Mesenchymal stem cell (in vitro differentiated cells and primary cell): ENCODE results near the gene DNM1.
A peak's percentile ranks its signal among the peaks of the same experiment; 100 is the strongest.

ENCODE experiments used
- DNase-seq: peaks from one replicate; pipeline ENCODE4 v3.0.0-alpha.2; 2013
- H2AFZ ChIP-seq: one replicate; pipeline ENCODE4 v1.6.1; 2013; ENCODE audit warnings: low read depth, mild to moderate bottlenecking, control low read depth, inconsistent platforms, low read length, moderate library complexity
- H2AK5ac ChIP-seq: 2 replicates; pipeline ENCODE4 v1.6.1; 2013; ENCODE audit warnings: low read length, moderate library complexity, mild to moderate bottlenecking, inconsistent platforms; ENCODE audit not compliant: severe bottlenecking
- H2BK120ac ChIP-seq: one replicate; pipeline ENCODE4 v1.6.1; 2013; ENCODE audit warnings: low read depth, mild to moderate bottlenecking, inconsistent platforms, low read length, moderate library complexity
- H2BK12ac ChIP-seq, 2 experiments: one replicate each; pipeline ENCODE4 v1.6.1; 2013; ENCODE audit warnings: inconsistent platforms in 2 of 2, low read length in 2 of 2, mild to moderate bottlenecking in 2 of 2, moderate library complexity in 2 of 2, control low read depth in 1 of 2
- H2BK15ac ChIP-seq: one replicate; pipeline ENCODE4 v1.6.1; 2013; ENCODE audit warnings: mild to moderate bottlenecking, low read depth, inconsistent platforms; ENCODE audit not compliant: poor library complexity, severe bottlenecking
- H2BK5ac ChIP-seq: 2 replicates; pipeline ENCODE4 v1.6.1; 2013; ENCODE audit warnings: low read depth, mild to moderate bottlenecking, low read length, control low read depth, inconsistent platforms; ENCODE audit not compliant: poor library complexity, severe bottlenecking
- H3K14ac ChIP-seq, 2 experiments: one replicate each; pipeline ENCODE4 v1.6.1; 2013; ENCODE audit warnings: inconsistent platforms in 2 of 2, low read length in 2 of 2, control low read depth in 1 of 2, mild to moderate bottlenecking in 1 of 2, moderate library complexity in 1 of 2
- H3K18ac ChIP-seq, 2 experiments: one replicate each; pipeline ENCODE4 v1.6.1; 2013; ENCODE audit warnings: inconsistent platforms in 2 of 2, low read length in 2 of 2, control low read depth in 1 of 2, low read depth in 1 of 2, mild to moderate bottlenecking in 1 of 2
- H3K23ac ChIP-seq, 2 experiments: one replicate each; pipeline ENCODE4 v1.6.1; 2013; ENCODE audit warnings: inconsistent platforms in 2 of 2, low read length in 2 of 2, mild to moderate bottlenecking in 2 of 2, moderate library complexity in 2 of 2, control low read depth in 1 of 2
- H3K27ac ChIP-seq: 2 replicates; pipeline ENCODE4 v1.5.1; 2013; ENCODE audit warnings: mild to moderate bottlenecking, moderate library complexity, low read length, control low read depth, inconsistent platforms; ENCODE audit not compliant: poor library complexity, severe bottlenecking
- H3K27me3 ChIP-seq, 2 experiments: 2 replicates each; pipeline versions ENCODE4 v1.6.1 to v1.7.0; 2013; ENCODE audit warnings: low read length in 2 of 2, mild to moderate bottlenecking in 2 of 2, moderate library complexity in 2 of 2, control low read depth in 1 of 2, inconsistent platforms in 1 of 2; ENCODE audit not compliant: control insufficient read depth in 1 of 2, insufficient read depth in 1 of 2
- H3K36me3 ChIP-seq, 2 experiments: 2 replicates each; pipeline versions ENCODE4 v1.6.1 to v1.7.0; 2013; ENCODE audit warnings: low read length in 2 of 2, control low read depth in 1 of 2, inconsistent platforms in 1 of 2, low read depth in 1 of 2, mild to moderate bottlenecking in 1 of 2; ENCODE audit not compliant: insufficient read depth in 2 of 2, control insufficient read depth in 1 of 2
- H3K4ac ChIP-seq, 2 experiments: one replicate each; pipeline ENCODE4 v1.6.1; 2013; ENCODE audit warnings: inconsistent platforms in 2 of 2, low read length in 2 of 2, mild to moderate bottlenecking in 2 of 2, moderate library complexity in 2 of 2, control low read depth in 1 of 2, low read depth in 1 of 2
- H3K4me1 ChIP-seq: 2 replicates; pipeline ENCODE4 v1.6.1; 2013; ENCODE audit warnings: low read depth, low read length, control low read depth; ENCODE audit not compliant: control insufficient read depth, insufficient read depth
- H3K4me2 ChIP-seq: 2 replicates; pipeline ENCODE4 v1.6.1; 2013; ENCODE audit warnings: low read length, mild to moderate bottlenecking, inconsistent platforms; ENCODE audit not compliant: poor library complexity, severe bottlenecking
- H3K4me3 ChIP-seq, 2 experiments: 2 replicates each; pipeline versions ENCODE4 v1.5.1 to v1.7.0; 2013; ENCODE audit warnings: low read length in 2 of 2, mild to moderate bottlenecking in 2 of 2, control low read depth in 1 of 2, low read depth in 1 of 2; ENCODE audit not compliant: insufficient read depth in 1 of 2
- H3K79me1 ChIP-seq: replicated peaks from 2 replicates; pipeline ENCODE4 v1.6.1; 2013; ENCODE audit warnings: mild to moderate bottlenecking, control low read depth, low read length, inconsistent platforms; ENCODE audit not compliant: poor library complexity, severe bottlenecking
- H3K9ac ChIP-seq: 2 replicates; pipeline ENCODE4 v1.7.0; 2013; ENCODE audit warnings: mild to moderate bottlenecking, low read length, moderate library complexity
- H3K9me3 ChIP-seq: 2 replicates; pipeline ENCODE4 v1.7.0; 2013; ENCODE audit warnings: mild to moderate bottlenecking, low read length; ENCODE audit not compliant: control insufficient read depth
- H4K8ac ChIP-seq: one replicate; pipeline ENCODE4 v1.6.1; 2013; ENCODE audit warnings: inconsistent platforms, mild to moderate bottlenecking, low read length, moderate library complexity
- H4K91ac ChIP-seq: one replicate; pipeline ENCODE4 v1.6.1; 2013; ENCODE audit warnings: mild to moderate bottlenecking, low read length, inconsistent platforms
- WGBS: methylation state at CpG from one replicate; pipeline ENCODE4 v1.1.7; 2013; ENCODE audit warnings: mixed read lengths; 5-methylcytosine and 5-hydroxymethylcytosine counted together

The DNM1 gene

DNA sequence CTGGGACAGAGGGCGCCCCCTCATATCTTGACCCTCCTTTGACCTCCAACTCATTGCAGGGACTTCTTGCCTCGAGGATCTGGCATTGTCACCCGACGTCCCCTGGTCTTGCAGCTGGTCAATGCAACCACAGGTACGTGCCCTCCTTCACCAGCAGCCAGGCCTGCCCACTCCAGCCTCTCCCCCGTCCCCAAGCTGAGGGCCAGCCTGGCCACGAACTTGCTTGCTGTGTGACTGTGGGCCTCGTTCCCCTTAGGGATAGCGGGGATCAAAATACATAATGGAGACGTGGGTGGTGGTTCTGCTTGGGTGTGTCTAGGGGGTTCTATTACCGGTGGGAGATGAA lies 15.0 kb downstream of the DNM1 start:
- H2BK15ac ChIP-seq = no peak overlapping the region
- H3K4me1 ChIP-seq = peaks cover 51% of the 10 kb centered on the region
- peak overlapping the region; percentile 12 for H2AK5ac ChIP-seq
- H2BK120ac ChIP-seq = no peak overlapping the region
- no peak overlapping the region for H3K14ac ChIP-seq
- no peak overlapping the region for H3K27ac ChIP-seq
- no peak overlapping the region for H3K4me3 ChIP-seq
- WGBS = 95% methylated on average over 11 of the region's 11 CpGs
- H3K4me2 ChIP-seq = no peak overlapping the region
- no peak overlapping the region for H2AFZ ChIP-seq
- no peak for DNase-seq
- no peak overlapping the region for H2BK12ac ChIP-seq
- no peak overlapping the region for H4K91ac ChIP-seq
- H3K79me1 ChIP-seq = peaks cover 17% of the 10 kb centered on the region
- peaks cover 50 to 54% of the 10 kb centered on the region in 2 experiments for H3K36me3 ChIP-seq
- H3K4ac ChIP-seq = no peak overlapping the region
- H4K8ac ChIP-seq = no peak overlapping the region
- H3K27me3 ChIP-seq = no peaks in the 10 kb centered on the region
- no peaks in the 10 kb centered on the region for H3K9me3 ChIP-seq
- no peak overlapping the region for H3K23ac ChIP-seq
- no peak overlapping the region for H2BK5ac ChIP-seq
- no peak overlapping the region for H3K18ac ChIP-seq
- no peak overlapping the region for H3K9ac ChIP-seq

- no peak overlapping the region for H3K27ac ChIP-seq
- H2BK120ac ChIP-seq = no peak overlapping the region
- no peak overlapping the region for H3K4me2 ChIP-seq
- peaks cover 48% of the 10 kb centered on the region for H3K4me1 ChIP-seq
- no peak overlapping the region for H2BK12ac ChIP-seq
- H2BK15ac ChIP-seq = no peak overlapping the region
- no peak overlapping the region for H3K9ac ChIP-seq
- no peak overlapping the region for H4K8ac ChIP-seq
- no peak overlapping the region for H3K4me3 ChIP-seq
- H3K4ac ChIP-seq = no peak overlapping the region
- H3K9me3 ChIP-seq = no peaks in the 10 kb centered on the region
- no peak overlapping the region for H3K14ac ChIP-seq
- H3K79me1 ChIP-seq = peaks cover 16% of the 10 kb centered on the region
- no peaks in the 10 kb centered on the region for H3K27me3 ChIP-seq
- H3K23ac ChIP-seq = no peak overlapping the region
- no peak overlapping the region for H2AK5ac ChIP-seq
- H2BK5ac ChIP-seq = no peak overlapping the region
- 63% methylated on average over 47 of the region's 47 CpGs for WGBS
- H3K36me3 ChIP-seq = peaks cover 53 to 56% of the 10 kb centered on the region in 2 experiments
- H2AFZ ChIP-seq = no peak overlapping the region
- no peak overlapping the region for H4K91ac ChIP-seq
- H3K18ac ChIP-seq = no peak overlapping the region
- peak; percentile 46 for DNase-seq
Observed at GRCh38 chr9:128218518-128219389, 15.6 kb downstream of the DNM1 start.

GRCh38 chr9:128219831-128220230 lies 16.7 kb downstream of the DNM1 start:
- 98% methylated on average over 9 of the region's 9 CpGs for WGBS
- Histone ChIP-seq H3K14ac (no peak overlapping the region), H3K27ac (no peak overlapping the region), H3K9me3 (no peaks in the 10 kb centered on the region), H2AFZ (no peak overlapping the region), H3K18ac (no peak overlapping the region), H3K27me3 (no peaks in the 10 kb centered on the region), H3K79me1 (peaks cover 6% of the 10 kb centered on the region), H4K91ac (no peak overlapping the region), H3K4me3 (no peak overlapping the region), H3K4me2 (no peak overlapping the region), H2BK5ac (no peak overlapping the region), H3K36me3 (peaks cover 57 to 61% of the 10 kb centered on the region in 2 experiments), H3K9ac (no peak overlapping the region), H3K4ac (no peak overlapping the region), H2BK12ac (no peak overlapping the region), H2BK15ac (no peak overlapping the region), H3K4me1 (peaks cover 37% of the 10 kb centered on the region), H2AK5ac (no peak overlapping the region), H3K23ac (no peak overlapping the region), H2BK120ac (no peak overlapping the region), H4K8ac (no peak overlapping the region)
- no peak for DNase-seq

DNA sequence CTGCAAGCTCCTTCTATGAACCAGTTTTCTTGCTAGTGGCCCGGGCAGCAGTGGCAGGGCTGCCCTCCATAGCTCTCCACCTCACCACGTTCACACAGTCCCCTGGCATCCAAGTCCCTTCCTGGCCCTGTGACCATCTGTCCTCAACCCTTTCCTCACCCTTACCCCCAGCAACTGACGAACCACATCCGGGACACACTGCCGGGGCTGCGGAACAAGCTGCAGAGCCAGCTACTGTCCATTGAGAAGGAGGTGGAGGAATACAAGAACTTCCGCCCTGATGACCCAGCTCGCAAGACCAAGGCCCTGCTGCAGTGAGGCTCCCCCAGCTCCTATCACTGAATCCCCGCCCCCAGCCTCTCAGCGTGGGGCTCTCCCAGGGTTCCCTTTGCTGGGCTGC lies 18.8 kb downstream of the DNM1 start:
- H3K9ac ChIP-seq = no peak overlapping the region
- H3K4me1 ChIP-seq = peaks cover 16% of the 10 kb centered on the region
- no peak overlapping the region for H2BK15ac ChIP-seq
- no peak overlapping the region for H3K4me2 ChIP-seq
- no peak overlapping the region for H3K18ac ChIP-seq
- H2AFZ ChIP-seq = no peak overlapping the region
- no peak overlapping the region for H2BK5ac ChIP-seq
- no peak overlapping the region for H4K91ac ChIP-seq
- no peaks in the 10 kb centered on the region for H3K9me3 ChIP-seq
- peaks cover 72 to 75% of the 10 kb centered on the region in 2 experiments for H3K36me3 ChIP-seq
- no peak overlapping the region for H3K4ac ChIP-seq
- H3K4me3 ChIP-seq = no peak overlapping the region
- H3K23ac ChIP-seq = no peak overlapping the region
- no peak overlapping the region for H3K27ac ChIP-seq
- WGBS = 90% methylated on average over 10 of the region's 10 CpGs
- H2BK12ac ChIP-seq = no peak overlapping the region
- no peak for DNase-seq
- H3K27me3 ChIP-seq = no peaks in the 10 kb centered on the region
- H3K79me1 ChIP-seq = peaks cover 2% of the 10 kb centered on the region
- no peak overlapping the region for H2AK5ac ChIP-seq
- no peak overlapping the region for H3K14ac ChIP-seq
- H4K8ac ChIP-seq = no peak overlapping the region
- no peak overlapping the region for H2BK120ac ChIP-seq
